ENCODE data around the gene CRYGN. TPM values are rescaled to one million over a fixed set of nuclear protein-coding genes. Genes with fewer than 3 reads are reported as not detected.

CRYGN gene
- total RNA-seq, 1 donor: not detected

DNA sequence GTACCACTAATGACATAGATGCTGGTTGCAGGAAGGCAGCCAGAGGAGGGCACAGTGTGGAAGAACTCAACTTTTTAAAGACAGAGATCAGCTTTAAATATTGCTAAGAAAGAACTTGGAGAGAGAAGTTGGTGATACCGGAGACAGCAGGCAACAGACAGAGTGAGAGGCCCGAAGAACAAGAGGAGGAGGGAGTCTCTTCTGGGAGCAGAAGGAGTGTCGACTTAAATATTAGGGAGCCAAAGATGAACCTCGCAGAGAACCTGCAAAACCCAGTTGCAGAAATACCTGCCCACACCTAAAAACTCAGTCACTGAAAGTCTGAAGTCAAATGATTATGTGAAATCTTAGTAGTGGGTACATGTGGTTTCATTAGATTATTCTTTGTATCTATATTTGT lies 26.7 kb downstream of the CRYGN start:
- Histone ChIP-seq H3K4me1 (ENCODE audit: insufficient read depth, low read length) (peaks cover 54% of the 10 kb centered on the region), H3K27me3 (ENCODE audit: insufficient read depth, low read length) (peaks cover 33% of the 10 kb centered on the region), H3K9me3 (ENCODE audit: low read depth, low read length) (no peaks in the 10 kb centered on the region), H3K4me3 (ENCODE audit: low read length) (no peak overlapping the region)

DNA sequence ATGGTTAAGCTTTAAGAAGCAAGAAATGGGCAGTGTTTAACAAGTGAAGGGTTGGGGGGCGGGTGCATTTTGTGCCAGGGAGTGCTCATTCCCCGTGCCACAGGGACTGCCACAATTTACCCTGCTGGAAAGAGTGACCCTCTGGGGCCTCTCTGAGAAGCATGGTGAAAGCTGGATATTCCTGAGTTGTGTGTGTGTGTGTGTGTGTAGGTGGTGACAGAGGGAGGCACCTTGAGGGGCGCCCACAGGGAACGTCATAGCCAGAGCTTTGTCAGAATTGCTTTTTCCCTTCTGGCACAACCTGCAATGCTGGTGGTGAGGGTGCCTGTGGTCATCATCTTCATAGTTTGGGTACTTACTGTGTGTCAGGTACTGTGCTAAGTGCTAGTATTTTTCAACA lies 27.6 kb downstream of the CRYGN start:
- H3K4me3 ChIP-seq (ENCODE audit: low read length): no peak overlapping the region
- H3K27me3 ChIP-seq (ENCODE audit: insufficient read depth, low read length): peaks cover 36% of the 10 kb centered on the region
- H3K9me3 ChIP-seq (ENCODE audit: low read depth, low read length): no peaks in the 10 kb centered on the region
- peaks cover 54% of the 10 kb centered on the region for H3K4me1 ChIP-seq (ENCODE audit: insufficient read depth, low read length)

DNA sequence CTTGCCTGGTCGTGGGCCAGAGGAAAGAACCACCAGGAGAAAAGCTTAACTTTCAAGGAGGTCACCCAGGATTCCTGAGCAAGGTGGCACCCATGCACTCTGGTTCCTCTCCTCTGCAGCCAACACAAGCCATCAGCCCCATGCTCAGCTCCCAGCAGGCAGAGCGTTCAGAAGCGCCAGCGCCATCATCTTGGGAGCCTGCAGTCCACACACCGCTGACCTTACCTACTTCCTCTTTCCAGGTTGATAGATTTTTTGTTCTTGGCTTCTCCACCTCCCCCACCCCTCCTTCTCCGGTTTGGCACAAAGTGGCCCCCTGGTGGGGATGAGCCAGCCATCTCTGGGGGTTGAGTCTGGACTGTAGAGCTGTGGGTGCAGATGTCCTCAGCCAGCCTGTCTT lies 28.4 kb downstream of the CRYGN start:
- no peaks in the 10 kb centered on the region for H3K9me3 ChIP-seq (ENCODE audit: low read depth, low read length)
- peaks cover 46% of the 10 kb centered on the region for H3K4me1 ChIP-seq (ENCODE audit: insufficient read depth, low read length)
- no peak overlapping the region for H3K4me3 ChIP-seq (ENCODE audit: low read length)
- H3K27me3 ChIP-seq (ENCODE audit: insufficient read depth, low read length): peaks cover 36% of the 10 kb centered on the region

DNA sequence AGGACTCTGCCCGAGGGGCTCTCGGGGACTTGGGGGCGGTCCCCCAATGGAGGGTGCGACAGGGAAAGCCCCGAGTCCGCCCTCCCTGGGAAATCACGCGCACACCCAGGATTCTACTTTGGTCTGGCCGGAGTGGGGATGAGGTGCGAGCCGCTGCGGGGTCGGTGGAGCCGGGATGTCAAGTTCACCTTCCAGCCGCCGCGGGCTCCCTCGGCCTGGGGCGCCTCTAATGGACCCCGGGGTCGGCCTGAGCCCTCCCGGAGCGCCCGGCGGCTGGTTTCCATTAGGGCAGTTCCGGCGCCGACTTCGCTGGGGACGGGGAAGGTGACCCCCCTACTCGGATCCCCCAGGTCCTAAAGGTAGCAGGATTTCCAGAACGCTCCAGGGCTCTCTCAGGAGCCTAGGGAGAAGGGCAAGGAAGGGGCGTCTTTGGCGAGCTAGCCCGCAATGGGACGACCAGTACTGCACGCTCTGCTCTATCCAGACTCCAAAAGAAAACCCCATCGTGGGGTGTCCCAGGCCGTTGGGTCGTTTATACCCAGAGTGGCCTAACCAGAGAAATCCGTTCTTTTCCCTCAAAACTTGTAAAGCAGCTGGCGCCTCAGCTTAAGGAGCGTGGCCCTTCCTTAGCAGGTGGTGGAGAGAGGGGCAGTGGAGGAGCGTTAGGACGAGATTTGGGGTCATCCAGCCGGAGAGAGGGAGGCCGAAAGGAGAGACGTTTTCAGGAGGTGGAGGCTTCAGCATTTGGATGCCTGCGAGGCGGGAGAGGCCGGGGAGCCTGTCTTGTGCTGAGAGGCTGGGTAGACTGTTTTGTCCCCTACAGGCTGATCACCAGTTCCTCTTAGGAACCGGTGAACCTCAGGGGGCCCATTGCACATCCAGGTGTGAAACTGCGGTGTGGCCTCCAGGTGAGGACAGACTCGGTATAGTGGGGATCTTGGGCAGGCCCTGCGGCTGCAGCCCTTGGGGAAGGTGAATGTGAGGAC lies 29.2 kb downstream of the CRYGN start:
- H3K27me3 ChIP-seq (ENCODE audit: insufficient read depth, low read length): peaks cover 36% of the 10 kb centered on the region
- H3K4me3 ChIP-seq (ENCODE audit: low read length): peak overlapping the region; percentile 4
- H3K4me1 ChIP-seq (ENCODE audit: insufficient read depth, low read length): peaks cover 39% of the 10 kb centered on the region
- no peaks in the 10 kb centered on the region for H3K9me3 ChIP-seq (ENCODE audit: low read depth, low read length)

DNA sequence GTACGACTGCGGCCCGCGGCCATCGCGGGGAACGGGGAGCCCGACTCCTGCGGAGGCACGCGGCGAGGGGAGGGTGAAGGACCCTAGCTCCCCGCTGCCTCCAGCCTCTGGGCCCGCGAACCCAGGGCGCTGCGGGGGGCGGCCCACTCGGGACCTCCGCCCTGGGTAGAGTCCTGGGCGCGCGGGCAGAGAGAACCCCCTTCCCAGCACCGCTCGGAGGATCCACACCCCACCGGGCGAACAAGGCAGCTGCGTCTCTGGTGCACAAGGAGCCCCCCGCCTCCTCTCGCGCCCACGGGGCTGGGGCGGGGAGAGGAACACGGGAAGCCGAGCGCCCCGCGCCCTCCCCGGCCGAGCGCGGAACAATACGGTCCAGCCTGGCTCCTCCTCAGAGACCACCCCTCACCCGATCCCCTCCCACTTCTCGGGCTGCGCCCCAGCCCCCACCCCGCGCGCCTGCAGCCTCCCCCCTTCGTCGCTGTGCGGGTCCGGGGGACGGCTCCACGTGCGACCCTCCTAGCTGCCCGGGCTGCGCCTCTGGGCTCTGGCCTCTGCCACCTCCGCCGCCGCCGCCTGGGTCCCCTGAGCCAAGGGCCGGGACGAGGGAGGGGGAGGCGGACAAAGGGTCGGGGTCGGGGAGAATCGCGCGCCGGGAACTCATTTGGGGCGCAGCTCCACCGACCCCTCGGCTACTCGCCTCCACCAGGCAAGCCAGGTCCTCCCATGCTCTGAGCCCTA lies 30.1 kb downstream of the CRYGN start, which contains the start of gene WDR86:
Gene WDR86, minus strand, starts transcription at position 372 of the 738 bp plus-strand sequence. CDS start 449 bp downstream, outside the sequence.
- Histone ChIP-seq H3K4me1 (ENCODE audit: insufficient read depth, low read length) (peaks cover 33% of the 10 kb centered on the region), H3K9me3 (ENCODE audit: low read depth, low read length) (no peaks in the 10 kb centered on the region), H3K4me3 (ENCODE audit: low read length) (peak within 1 kb of the TSS; percentile 20), H3K27me3 (ENCODE audit: insufficient read depth, low read length) (peaks cover 36% of the 10 kb centered on the region)

DNA sequence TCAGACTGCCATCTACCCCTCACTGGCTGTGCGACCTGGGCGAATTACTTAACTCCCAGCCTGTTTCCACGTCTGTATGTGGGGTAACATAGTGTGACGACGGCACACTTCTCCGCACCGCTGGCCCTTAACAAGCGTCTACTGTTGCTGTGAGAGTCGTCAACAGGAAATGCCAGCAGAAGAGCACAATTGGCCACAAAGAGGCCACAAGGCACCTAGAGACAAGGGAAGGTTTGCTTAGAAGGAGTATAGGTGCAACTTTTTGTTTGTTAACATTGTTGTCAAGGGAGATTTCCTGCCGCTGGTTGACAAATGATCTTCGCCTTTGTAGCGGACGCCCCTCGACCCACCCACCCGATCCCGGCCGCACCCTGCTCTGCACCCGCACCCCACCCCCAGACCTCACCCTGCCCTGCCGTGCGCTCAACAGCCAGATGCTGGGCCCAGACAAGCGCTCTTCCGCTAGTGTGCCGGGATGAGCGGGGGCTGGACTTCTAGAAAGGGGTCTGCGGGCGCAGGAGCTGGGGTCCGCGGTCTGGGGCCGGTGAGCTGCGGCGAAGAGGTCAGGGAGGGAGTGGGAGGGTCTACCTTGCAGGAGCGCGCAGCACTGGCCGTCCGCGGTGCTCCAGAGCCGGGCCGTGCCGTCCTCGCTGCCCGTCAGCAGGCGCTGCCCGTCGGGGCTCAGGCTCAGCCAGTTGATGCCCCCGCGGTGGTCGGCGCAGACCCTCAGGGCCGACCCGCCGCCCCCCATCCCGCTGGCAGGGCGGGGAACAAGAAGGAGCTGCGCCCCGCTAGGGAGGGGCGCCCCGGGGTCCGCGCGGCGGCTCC lies 30.9 kb downstream of the CRYGN start:
- Histone ChIP-seq H3K4me3 (ENCODE audit: low read length) (peak overlapping the region; percentile 20), H3K9me3 (ENCODE audit: low read depth, low read length) (no peaks in the 10 kb centered on the region), H3K27me3 (ENCODE audit: insufficient read depth, low read length) (peaks cover 36% of the 10 kb centered on the region), H3K4me1 (ENCODE audit: insufficient read depth, low read length) (peaks cover 41% of the 10 kb centered on the region)

DNA sequence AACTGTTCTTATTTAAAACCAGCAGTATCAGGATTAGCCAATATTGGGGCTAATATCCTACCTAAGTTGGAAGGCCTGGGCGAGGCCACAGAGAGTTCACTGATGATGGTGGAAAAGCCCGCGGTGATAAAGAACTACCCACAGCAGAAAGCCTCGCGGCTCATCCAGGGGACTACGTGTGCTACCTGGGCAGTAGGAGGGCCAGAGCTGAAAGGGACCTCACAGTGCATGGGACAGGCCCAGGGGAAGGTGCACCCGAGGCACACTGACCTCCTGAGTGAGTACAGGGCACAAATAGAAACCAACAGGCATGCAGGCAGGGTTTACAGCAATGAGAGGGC lies 31.5 kb downstream of the CRYGN start:
- no peak overlapping the region for H3K4me3 ChIP-seq (ENCODE audit: low read length)
- peaks cover 36% of the 10 kb centered on the region for H3K27me3 ChIP-seq (ENCODE audit: insufficient read depth, low read length)
- H3K9me3 ChIP-seq (ENCODE audit: low read depth, low read length): no peaks in the 10 kb centered on the region
- peaks cover 47% of the 10 kb centered on the region for H3K4me1 ChIP-seq (ENCODE audit: insufficient read depth, low read length)

DNA sequence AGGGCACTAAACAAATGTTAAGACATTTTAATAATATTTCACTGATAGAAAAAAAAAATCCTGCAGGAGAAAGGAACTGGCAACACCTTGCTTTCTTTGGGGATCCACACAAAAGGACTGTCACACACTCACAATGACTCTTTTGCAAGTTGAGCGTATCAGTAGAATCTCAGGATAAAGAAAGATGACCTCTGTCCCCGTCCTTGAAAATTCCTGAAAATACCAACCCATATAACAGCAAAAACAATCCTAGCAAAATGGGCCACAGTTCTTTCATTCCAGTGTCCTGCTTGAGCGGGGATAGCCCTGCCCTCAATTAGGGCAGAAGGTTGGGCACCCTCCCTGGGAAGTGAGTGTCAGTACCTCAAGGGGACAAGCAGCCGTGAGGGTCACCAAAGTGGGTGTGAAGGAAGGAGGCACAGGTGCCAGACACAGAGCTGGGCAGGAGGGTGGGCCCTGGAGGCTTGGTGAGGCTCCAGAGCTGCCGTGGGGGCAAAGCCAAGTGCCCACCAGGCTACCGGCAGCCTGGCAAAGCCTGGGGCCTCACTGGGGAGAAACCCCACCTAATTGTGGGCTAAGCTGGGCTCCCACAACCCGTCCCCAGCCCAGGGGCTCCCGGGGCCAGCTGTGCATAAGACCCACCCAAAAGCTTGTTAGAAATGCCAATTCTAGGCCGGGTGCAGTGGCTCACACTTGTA lies 32.9 kb downstream of the CRYGN start:
- Histone ChIP-seq H3K4me3 (ENCODE audit: low read length) (no peak overlapping the region), H3K27me3 (ENCODE audit: insufficient read depth, low read length) (peaks cover 34% of the 10 kb centered on the region), H3K4me1 (ENCODE audit: insufficient read depth, low read length) (peaks cover 53% of the 10 kb centered on the region), H3K9me3 (ENCODE audit: low read depth, low read length) (no peaks in the 10 kb centered on the region)

DNA sequence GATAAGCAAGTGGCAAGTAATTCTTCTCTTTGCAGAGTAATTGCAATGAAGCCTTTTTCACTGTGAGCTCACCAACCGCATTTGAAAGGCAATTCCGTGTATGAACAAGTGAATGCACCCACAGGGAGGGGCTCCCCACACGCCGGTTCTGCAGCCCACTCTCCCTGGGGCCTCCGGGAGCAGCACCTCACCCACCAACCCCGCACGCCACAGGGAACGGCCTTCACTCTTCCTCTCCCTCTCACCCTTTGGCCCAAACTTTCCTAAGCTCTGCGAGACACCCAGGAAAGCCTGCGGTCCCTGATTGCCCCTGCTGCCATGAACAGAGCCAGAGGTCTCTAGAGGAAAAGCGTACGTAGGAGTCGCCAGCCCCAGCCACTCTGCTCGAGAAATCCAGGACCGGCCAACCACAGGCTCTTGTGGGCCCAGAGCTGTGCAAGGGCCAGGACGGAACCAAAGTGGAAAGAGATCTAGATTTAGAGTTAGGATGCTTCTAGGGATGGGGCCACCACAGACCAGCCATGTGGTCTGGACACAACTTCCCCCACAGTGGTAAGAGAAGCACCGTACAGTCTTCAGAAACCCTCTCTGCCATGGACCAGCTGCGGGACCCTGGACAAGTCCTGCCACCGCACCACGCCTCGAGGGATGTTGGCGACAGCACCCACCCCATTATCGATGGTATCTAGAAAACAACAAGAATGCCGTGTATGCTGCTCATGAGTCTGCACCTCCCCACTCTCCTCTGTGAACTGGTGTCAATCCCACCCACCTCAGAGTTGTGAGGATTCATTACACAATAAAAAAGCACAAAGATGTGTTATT lies 33.7 kb downstream of the CRYGN start:
- Histone ChIP-seq H3K4me3 (ENCODE audit: low read length) (no peak overlapping the region), H3K4me1 (ENCODE audit: insufficient read depth, low read length) (peaks cover 49% of the 10 kb centered on the region), H3K27me3 (ENCODE audit: insufficient read depth, low read length) (peaks cover 26% of the 10 kb centered on the region), H3K9me3 (ENCODE audit: low read depth, low read length) (no peaks in the 10 kb centered on the region)

DNA sequence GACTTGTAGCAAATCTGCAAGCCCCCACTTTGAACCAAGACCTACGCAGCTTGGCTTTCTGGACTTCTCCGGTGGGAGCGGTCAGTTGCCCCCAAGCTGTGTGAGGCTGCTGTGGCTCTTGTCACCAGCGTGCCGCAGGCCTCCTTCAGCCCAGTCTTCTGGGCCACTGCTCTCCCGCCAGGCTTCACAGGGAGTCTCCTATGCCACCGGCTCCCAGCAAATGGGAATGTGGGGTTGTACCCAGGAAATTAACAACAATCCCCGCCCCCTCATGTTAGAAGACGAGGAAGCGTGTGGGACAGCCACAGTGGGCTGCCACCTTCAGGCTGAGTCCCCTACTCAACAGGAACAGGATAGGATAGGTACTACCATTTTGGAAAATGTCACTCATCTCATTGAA lies 34.4 kb downstream of the CRYGN start:
- Histone ChIP-seq H3K4me1 (ENCODE audit: insufficient read depth, low read length) (peaks cover 42% of the 10 kb centered on the region), H3K9me3 (ENCODE audit: low read depth, low read length) (no peaks in the 10 kb centered on the region), H3K27me3 (ENCODE audit: insufficient read depth, low read length) (peaks cover 19% of the 10 kb centered on the region), H3K4me3 (ENCODE audit: low read length) (no peak overlapping the region)

DNA sequence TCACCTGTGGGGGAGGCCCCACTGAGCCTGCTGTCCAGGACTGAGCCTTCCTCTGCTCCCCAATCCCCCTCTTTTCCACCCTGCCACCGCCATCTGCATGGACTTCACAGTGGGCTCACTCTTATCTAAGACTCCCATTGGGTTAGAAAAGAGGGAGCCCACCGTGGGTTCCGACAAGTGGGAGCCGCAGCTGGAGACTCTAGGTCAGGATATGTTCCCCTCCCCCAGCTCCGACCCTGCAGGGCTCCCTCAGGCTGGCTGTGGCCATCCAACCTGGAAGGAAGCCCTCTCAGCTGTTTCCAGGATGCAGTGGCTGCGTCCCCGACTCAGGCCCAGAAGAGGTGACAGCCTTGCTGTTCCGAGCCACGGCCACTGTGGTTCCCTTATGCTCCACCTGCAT lies 34.9 kb downstream of the CRYGN start:
- Histone ChIP-seq H3K4me1 (ENCODE audit: insufficient read depth, low read length) (peaks cover 37% of the 10 kb centered on the region), H3K9me3 (ENCODE audit: low read depth, low read length) (no peaks in the 10 kb centered on the region), H3K27me3 (ENCODE audit: insufficient read depth, low read length) (peaks cover 14% of the 10 kb centered on the region), H3K4me3 (ENCODE audit: low read length) (no peak overlapping the region)

DNA sequence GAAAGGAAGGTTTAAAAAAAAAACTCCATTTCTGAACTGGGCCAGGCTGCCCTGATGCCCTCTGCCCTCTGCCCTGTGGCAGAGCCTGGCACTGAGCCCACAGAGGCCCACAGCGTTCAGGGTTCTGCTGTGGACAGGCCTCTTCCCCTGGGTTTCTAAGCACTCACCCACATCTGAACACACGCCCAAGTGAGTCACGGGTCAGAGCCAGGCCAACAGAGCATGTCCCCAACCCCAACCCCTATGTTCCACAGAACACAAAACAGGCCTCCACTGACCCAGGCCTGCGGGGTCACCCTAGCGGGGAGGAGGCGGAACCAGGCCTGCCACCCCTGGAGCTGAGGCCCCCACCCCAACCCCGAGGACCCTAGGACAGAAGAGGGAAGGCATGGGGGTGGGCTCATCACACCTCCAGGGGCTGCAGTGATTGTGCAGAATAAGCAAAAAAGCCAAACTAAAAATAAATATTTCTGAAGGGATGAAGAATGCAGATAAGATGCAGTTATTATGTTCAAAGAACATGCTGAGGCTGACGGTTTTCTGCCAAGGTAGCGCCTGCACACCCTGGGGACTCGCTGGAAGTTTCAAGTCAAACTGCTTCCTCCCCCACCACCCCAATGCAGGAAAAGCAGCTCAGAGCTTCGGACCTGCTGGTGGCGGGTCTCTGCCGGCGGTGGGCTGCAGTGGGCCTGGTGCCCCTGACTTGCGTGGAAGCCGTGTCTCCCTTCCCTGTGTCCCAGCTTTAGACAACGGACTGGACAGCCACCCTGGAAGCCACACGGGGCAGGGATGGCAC lies 35.5 kb downstream of the CRYGN start:
- H3K9me3 ChIP-seq (ENCODE audit: low read depth, low read length): no peaks in the 10 kb centered on the region
- peaks cover 31% of the 10 kb centered on the region for H3K4me1 ChIP-seq (ENCODE audit: insufficient read depth, low read length)
- peaks cover 12% of the 10 kb centered on the region for H3K27me3 ChIP-seq (ENCODE audit: insufficient read depth, low read length)
- H3K4me3 ChIP-seq (ENCODE audit: low read length): no peak overlapping the region

DNA sequence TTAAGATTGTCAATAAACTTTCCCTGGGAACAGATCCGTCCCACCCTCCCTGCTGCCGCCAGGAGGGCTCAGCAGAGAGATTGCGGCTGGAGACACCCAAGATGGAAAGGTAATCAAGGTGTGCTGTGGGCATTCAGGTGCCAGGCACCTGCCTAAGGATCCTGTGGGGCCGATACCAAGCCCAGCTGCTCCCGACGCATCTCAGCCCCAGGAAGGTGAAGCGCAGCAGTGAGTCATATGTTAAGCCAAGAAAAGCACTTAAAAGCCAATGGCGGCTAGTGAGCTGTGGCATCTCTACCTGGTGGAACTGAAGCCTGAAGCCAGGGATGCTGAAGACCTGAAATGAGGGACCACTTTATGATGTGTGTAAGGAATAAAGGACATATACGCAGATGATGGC lies 36.2 kb downstream of the CRYGN start:
- Histone ChIP-seq H3K9me3 (ENCODE audit: low read depth, low read length) (no peaks in the 10 kb centered on the region), H3K27me3 (ENCODE audit: insufficient read depth, low read length) (peaks cover 8% of the 10 kb centered on the region), H3K4me3 (ENCODE audit: low read length) (no peak overlapping the region), H3K4me1 (ENCODE audit: insufficient read depth, low read length) (peaks cover 25% of the 10 kb centered on the region)

Measured in mononuclear cell (primary cell).